SK-N-MC (cell line): Measurements from ENCODE around the gene SLC35B2.

Source experiments
- DNase-seq: peaks from one replicate; pipeline ENCODE4 v3.0.0-alpha.2; 2011; ENCODE audit warnings: low read depth, low spot score
- H3K27ac ChIP-seq: fragments of 200-600 bp; sonication (generic); 2 replicates; pipeline ENCODE4 v1.5.1; 2016; ENCODE audit warnings: mixed run types
- H3K36me3 ChIP-seq: fragments of 200-600 bp; sonication (generic); 2 replicates; pipeline ENCODE4 v1.6.1; 2017; ENCODE audit warnings: antibody characterized with exemption, low read length, mixed read lengths; ENCODE audit not compliant: insufficient read depth
- H3K4me3 ChIP-seq: fragments of 200-600 bp; sonication (generic); 2 replicates; pipeline ENCODE4 v1.5.1; 2016
- H3K9ac ChIP-seq: fragments of 200-600 bp; sonication (generic); 2 replicates; pipeline ENCODE4 v1.8.0; 2017; ENCODE audit warnings: mixed run types, mixed read lengths; ENCODE audit not compliant: insufficient read length
- H3K9me3 ChIP-seq: fragments of 200-600 bp; sonication (generic); 2 replicates; pipeline ENCODE4 v1.6.1; 2017; ENCODE audit warnings: low read depth, mild to moderate bottlenecking, antibody characterized with exemption, low read length, moderate library complexity, mixed read lengths
- EZH2 ChIP-seq: fragments of 200-600 bp; sonication (generic); IDR thresholded peaks from one replicate; pipeline ENCODE4 v1.6.1; 2017; ENCODE audit warnings: antibody characterized with exemption
- FOXP2 ChIP-seq: optimal IDR thresholded peaks from 2 replicates; pipeline ENCODE3; 2011; ENCODE audit warnings: mild to moderate bottlenecking, moderate library complexity; ENCODE audit not compliant: insufficient read depth; ENCODE audit errors: extremely low read length, control extremely low read depth
- POLR2AphosphoS5 ChIP-seq: IDR thresholded peaks from 2 replicates; pipeline ENCODE4 v1.6.1; 2012; ENCODE audit warnings: mild to moderate bottlenecking, low read depth, low read length, borderline replicate concordance

SLC35B2 gene

DNA sequence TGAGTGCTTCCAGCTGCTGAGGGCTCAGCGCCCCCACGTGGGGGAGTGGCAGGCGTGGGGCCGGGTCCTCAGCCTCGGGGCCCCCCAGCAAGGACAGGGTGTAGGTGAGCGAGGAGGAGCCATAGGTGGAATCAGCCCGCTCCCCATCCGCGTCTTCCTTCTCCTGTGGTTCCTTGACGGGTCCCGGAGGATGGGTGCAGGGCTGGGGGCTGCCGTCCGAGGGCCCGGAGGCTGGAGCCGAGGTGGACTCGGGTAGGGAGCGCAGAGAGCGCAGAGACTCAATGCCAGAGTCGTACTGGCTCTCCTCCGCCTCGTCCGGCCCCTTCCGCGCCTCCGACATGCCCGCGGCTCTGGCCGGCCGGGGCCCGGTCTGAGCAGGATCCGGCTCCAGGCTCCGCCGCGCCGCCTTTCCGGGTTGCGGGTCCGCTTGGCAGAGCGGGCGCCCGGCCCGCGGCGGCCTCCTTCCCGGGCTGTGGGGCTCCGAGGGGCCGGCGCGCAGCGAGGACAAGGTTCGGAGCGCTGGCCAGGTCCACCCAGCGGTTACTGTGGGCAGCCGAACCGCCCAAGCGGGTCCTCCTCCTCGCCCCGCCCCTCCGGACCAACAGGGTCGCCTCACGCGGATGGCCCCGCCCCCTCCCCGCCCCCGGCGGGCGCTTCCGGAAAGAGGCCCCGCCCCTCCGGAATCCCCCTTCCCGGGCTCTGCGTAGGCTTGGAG, 7.8 kb upstream of the SLC35B2 start, which contains the start of gene NFKBIE:
Gene NFKBIE, minus strand, starts transcription at position 545 of the 715 bp plus-strand sequence. Its CDS starts 205 bp downstream, at position 340.
- peak within 1 kb of the TSS; percentile 95 for H3K4me3 ChIP-seq
- DNase-seq: no peak
- H3K9me3 ChIP-seq: no peaks in the 10 kb centered on the region
- H3K36me3 ChIP-seq: no peaks in the 10 kb centered on the region
- TF ChIP-seq FOXP2 (no peak), POLR2AphosphoS5 (0 out of 2 replicates have a peak, but pooled peaks have one; percentile 31), EZH2 (no peak)
- peak within 1 kb of the TSS; percentile 73 for H3K9ac ChIP-seq
- no peak within 1 kb of the TSS for H3K27ac ChIP-seq

DNA sequence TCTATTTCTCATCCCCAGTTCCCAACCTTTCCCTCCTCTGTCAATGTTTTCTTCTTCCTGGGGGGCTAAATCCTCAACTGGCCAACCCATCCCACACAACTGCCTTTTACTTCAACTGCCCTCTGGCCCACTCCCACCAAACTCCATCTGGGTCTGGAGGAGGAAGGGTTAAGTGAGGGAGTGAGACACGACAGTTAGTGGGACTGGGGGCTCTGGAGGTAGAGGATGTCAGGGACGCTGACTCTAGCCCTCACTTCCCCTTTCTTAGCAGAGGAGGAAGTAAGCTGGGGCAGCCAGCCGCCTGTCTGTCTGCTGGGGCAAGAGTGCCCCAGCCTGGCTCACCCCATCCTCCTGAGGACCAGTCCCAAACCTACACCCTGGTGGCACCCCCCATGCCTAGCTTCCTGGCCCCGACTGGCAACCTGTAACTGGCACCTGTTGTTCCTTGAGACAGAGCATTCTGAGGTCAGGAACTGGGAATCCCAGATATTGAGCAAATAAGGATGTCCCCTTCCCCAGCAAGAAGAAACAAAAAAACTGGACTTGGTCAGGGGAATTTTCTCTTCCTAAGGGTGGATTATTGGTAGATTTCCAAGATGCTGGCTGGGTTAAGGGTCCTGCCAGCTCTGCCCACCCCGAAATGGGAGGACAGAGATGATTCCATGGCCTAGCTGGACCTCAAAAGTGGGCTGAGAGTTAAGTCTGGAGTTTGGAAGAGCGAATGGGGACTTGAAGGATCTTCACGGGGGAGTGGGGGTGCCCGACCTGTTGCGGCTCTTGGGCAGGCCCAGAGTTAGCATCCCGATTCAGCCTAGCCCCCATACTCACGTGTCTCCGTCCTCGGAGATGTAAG, 7.1 kb upstream of the SLC35B2 start:
- DNase-seq: no peak
- no peaks in the 10 kb centered on the region for H3K9me3 ChIP-seq
- H3K4me3 ChIP-seq: peak overlapping the region; percentile 95
- TF ChIP-seq FOXP2: no peak
- no peaks in the 10 kb centered on the region for H3K36me3 ChIP-seq
- H3K27ac ChIP-seq: no peak overlapping the region
- H3K9ac ChIP-seq: no peak overlapping the region

DNA sequence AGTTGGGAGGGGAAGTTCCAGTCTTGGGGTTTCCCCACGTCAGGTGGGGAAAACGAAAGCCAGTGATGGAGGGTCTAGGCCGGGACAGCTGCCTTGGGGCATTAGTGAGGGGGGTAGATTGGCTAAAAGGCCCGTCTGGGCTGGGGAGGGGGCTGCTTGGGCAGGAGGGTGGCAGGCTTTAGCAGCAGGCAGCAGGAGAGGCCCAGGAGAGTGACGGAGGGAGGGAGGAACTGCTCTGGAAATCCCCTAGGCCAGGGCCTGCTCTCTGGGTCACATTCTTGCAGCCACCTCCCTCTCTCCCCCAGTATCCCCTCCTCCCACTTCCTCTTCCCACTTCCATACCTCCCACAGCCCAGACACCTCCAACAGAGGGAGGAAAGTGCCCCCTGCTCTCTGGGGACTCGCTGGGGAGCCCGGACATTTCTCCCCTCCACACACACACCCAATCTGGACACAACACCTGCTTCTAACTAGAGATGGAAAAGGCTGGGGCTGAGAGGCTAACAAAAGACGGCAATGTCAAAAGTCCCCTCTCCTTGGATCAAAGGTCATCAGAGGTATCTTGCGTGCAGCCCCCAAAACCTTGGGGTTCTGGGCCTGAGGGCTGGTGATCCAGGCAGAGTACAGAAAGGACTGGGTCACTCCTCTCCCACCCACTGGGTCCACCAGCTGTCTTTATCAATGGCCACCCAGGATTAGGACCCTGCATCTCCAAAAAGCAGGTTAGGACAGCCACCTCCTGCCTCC, 6.2 kb upstream of the SLC35B2 start:
- Histone ChIP-seq H3K9ac (no peak overlapping the region), H3K36me3 (no peaks in the 10 kb centered on the region), H3K9me3 (no peaks in the 10 kb centered on the region), H3K27ac (no peak overlapping the region), H3K4me3 (no peak overlapping the region)
- DNase-seq: no peak
- no peak for TF ChIP-seq POLR2AphosphoS5
- TF ChIP-seq FOXP2: no peak

DNA sequence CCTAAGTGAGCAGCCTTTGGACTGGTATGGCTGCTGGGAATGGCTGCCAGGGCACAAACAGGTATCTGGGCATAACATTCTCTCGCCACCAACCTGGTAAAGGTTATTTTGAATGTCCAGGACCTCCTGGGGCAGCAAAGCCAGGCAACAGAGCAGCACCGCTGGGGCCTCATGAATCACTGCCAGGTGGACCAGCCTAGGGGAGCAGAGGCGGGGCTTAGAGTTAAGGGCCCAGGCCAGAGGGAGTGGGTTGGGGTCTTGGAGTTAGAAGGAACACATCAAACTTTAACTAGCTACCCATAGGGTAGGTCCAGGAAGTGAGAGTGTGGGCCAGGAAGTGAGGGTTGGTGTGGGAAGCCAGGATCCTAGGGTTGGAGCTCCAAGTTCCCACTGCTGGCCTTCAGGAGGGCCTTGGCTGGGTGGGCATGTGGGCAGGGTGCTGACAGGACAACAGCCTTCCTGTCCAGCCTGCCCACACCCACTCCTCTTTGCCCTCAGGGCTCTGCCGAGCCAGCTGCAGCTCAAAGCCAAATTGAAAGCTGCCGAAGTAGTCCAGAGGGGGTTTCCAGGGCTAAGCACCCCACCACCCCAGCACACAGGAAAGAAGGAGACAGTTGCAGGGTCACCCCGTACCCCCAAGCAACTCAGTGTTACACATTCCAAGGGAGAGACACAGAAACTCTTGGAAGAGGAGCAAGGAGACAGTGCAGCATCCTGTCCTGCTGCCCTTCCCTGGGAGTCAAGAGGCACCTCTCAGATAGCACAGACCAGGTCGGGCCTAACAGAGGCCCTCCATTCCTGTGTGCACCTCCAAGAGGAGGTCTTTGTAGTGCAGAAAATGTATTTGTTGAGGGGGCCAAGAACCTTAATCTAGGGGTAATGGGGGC, 5.4 kb upstream of the SLC35B2 start:
- Histone ChIP-seq H3K9me3 (no peaks in the 10 kb centered on the region), H3K4me3 (no peak overlapping the region), H3K9ac (no peak overlapping the region), H3K27ac (no peak overlapping the region), H3K36me3 (no peaks in the 10 kb centered on the region)
- DNase-seq: no peak
- TF ChIP-seq FOXP2: no peak
- no peak for TF ChIP-seq POLR2AphosphoS5
- no peak for TF ChIP-seq EZH2

DNA sequence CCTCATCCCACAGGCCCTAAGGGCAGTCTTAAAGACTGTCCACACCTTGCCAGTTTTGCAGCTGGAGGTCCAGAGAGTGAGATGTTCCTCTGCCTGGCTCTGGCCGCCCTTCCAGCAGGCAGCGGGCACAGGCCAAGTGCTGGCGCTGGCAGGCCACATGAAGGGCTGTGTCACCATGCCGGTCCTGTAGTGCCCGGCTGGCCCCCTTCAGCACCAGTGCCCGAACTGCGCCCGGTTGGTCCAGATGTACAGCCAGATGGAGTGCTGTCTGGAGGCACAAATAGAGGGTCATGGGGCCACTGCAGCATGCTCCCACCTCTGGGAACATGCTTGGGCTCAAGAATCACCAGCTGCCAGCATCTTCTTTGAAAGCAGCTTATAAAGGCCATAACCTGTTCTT, 4.3 kb upstream of the SLC35B2 start:
- TF ChIP-seq POLR2AphosphoS5: no peak
- no peak for TF ChIP-seq FOXP2
- TF ChIP-seq EZH2: no peak
- Histone ChIP-seq H3K9ac (no peak overlapping the region), H3K36me3 (no peaks in the 10 kb centered on the region), H3K27ac (no peak overlapping the region), H3K4me3 (no peak overlapping the region), H3K9me3 (no peaks in the 10 kb centered on the region)
- no peak for DNase-seq

DNA sequence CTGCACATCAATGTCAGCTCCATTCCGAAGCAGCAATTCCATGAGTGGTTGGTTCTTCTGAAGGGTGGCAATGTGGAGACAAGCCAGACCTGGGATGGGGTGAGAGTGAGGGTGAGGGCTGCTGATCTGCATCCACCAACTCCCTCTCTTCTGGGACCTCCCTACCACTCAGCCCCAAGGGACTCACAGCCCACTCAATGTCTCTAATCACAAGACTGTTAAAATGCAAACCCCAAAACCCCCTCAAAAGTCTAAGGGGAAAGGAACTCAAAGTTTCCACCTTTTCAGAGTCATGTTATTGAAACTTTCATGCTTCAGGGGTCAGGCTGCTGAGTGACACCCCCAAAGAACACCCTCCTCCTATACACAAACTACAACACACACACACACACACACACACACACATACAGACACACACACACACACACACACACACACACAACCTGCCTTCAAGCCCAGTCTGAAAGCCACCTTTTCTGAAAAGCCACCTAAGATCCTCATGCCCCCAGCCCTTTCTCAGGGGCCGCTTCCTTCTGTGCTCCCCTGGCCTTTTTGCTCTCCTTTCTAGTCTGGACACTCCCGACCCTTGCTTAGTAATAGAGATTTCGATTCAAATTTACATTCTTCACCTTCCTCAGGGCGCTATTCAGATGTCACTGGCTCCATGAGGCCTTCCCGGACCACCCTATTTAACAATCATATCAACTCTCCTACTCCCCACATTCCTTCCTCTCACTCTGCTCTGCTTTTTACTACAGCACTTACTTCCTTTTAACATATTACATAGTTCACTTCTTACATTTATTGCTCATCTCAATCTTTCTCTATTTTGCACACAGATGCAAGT, 3.3 kb upstream of the SLC35B2 start:
- Histone ChIP-seq H3K4me3 (no peak overlapping the region), H3K27ac (no peak overlapping the region), H3K9me3 (no peaks in the 10 kb centered on the region), H3K36me3 (no peaks in the 10 kb centered on the region), H3K9ac (no peak overlapping the region)
- TF ChIP-seq FOXP2 (no peak), EZH2 (no peak), POLR2AphosphoS5 (no peak)
- DNase-seq: no peak

DNA sequence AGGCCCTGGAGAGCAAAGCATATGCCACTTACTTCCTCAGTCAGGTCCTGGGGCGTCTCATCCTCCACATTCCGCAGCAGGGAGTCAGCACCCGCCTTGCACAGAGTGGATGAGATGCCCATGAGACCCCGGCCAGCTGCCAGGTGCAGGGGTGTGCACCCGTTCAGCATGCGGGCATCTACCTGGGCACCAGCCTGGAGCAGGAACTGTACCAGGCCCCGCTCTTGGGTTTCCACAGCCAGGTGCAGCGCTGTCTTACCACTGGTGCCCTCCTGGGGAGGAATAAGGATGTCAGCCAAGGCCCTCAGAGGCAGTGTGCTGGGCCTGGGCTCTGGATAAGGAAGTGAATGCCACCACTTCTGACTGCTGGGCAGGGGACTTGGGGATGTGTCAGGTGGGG, 2.7 kb upstream of the SLC35B2 start:
- peaks cover 3% of the 10 kb centered on the region for H3K36me3 ChIP-seq
- no peak overlapping the region for H3K9ac ChIP-seq
- TF ChIP-seq EZH2 (no peak), FOXP2 (no peak), POLR2AphosphoS5 (no peak)
- H3K4me3 ChIP-seq: no peak overlapping the region
- no peak for DNase-seq
- H3K9me3 ChIP-seq: no peaks in the 10 kb centered on the region
- no peak overlapping the region for H3K27ac ChIP-seq
